Loucy (cell line): ENCODE data around the gene VAV2.

Experiments
- EZH2phosphoT487 ChIP-seq: fragments of 200-600 bp; IDR thresholded peaks from 2 replicates; pipeline ENCODE4 v1.6.1; 2018; ENCODE audit warnings: antibody characterized with exemption, mild to moderate bottlenecking, moderate library complexity, borderline replicate concordance
- TF ChIP-seq, protein P1 (sequence below): fragments of 200-600 bp; sonication (generic); conservative IDR thresholded peaks from 2 replicates; pipeline ENCODE4 v1.5.1; 2014; ENCODE audit warnings: mild to moderate bottlenecking, antibody characterized with exemption, low read length

DNA sequence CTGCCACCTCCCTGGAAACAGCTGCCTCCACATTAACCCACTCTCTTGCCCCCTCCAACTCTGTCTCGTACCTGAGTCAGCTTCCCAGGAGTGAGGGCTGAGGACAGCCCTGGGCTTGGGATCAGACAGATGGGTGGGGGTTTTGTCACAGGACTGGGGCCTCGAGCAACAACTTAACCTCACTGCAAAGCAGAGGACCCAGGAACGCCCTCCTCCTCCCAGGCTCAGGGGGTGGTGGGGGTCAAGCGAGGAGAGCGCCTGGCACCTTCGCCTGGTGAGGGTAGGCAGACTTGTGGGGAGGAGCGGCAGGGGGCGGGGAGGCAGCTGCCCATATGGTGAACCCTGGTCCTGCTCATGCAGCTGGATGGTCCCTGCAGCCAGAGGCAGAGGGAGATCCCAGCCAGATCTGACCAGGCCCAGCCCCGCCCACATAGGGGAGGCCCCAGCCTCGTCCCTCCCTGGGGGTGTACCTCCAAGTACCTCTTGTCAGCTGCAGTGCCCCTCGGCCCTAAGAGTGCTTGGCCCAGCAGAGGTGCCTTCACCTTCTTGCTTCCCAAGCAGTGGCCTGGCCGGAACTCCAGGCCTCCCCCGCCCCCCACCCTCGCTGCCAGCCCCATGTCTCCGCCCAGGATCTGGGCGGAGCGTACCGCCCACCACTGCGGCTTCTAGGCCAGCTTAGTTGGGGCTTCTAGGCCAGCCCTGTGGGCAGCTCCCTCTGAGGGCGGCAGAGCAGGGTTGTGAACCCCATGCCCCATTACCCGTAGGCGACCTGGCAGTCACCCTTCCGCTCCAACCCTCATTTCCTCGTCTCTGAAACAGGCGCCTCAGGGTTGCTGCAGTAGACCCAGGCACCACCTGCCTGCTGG lies 254.1 kb downstream of the VAV2 start, which contains the start of gene SARDH:
- TF ChIP-seq, protein P1, sequence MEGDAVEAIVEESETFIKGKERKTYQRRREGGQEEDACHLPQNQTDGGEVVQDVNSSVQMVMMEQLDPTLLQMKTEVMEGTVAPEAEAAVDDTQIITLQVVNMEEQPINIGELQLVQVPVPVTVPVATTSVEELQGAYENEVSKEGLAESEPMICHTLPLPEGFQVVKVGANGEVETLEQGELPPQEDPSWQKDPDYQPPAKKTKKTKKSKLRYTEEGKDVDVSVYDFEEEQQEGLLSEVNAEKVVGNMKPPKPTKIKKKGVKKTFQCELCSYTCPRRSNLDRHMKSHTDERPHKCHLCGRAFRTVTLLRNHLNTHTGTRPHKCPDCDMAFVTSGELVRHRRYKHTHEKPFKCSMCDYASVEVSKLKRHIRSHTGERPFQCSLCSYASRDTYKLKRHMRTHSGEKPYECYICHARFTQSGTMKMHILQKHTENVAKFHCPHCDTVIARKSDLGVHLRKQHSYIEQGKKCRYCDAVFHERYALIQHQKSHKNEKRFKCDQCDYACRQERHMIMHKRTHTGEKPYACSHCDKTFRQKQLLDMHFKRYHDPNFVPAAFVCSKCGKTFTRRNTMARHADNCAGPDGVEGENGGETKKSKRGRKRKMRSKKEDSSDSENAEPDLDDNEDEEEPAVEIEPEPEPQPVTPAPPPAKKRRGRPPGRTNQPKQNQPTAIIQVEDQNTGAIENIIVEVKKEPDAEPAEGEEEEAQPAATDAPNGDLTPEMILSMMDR, result no peak
- no peak for TF ChIP-seq EZH2phosphoT487
